Activated CD4-positive, alpha-beta T cell treated with anti-CD3 and anti-CD28 coated beads, Interleukin-2, amount 50 U/mL, for 16 hours (primary cell): Measurements from ENCODE around the gene PKD1.

Experiments used
- DNase-seq: peaks from one replicate; pipeline ENCODE4 v3.0.0-alpha.2; 2020

Gene PKD1

GRCh38 chr16:2042986-2043666 is 92.6 kb downstream of the PKD1 start:
- no peak for DNase-seq

- no peak for DNase-seq
Observed at GRCh38 chr16:2042171-2042985, 93.3 kb downstream of the PKD1 start.

GRCh38 chr16:2040787-2041522 is 94.7 kb downstream of the PKD1 start:
- DNase-seq, result no peak

- DNase-seq, result no peak
Observed at GRCh38 chr16:2040041-2040786, 95.5 kb downstream of the PKD1 start.

- no peak for DNase-seq
Observed at GRCh38 chr16:2039274-2040031, 96.2 kb downstream of the PKD1 start.
